ENCODE results near the gene ABCA5.

Gene ABCA5

DNA sequence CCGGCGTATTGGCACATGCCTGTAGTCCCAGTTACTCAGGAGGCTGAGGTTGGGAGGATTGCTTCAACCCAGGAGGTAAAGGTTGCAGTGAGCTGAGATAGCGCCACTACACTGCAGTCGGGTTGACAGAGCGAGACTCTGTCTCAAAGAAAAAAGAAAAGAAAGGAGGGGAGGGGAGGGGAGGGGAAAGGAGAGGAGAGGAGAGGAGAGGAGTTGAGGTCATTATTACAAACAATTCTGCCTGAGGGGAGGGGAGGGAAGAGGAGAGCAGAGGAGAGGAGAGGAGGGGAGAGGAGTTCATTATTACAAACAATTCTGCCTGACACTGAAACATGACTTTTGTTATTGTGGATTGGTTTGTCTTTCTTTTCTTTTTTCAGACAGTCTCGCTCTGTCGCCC, 19.8 kb upstream of the ABCA5 start:
- Histone ChIP-seq H4K8ac (ENCODE audit: low read length) (no peak overlapping the region), H3K27ac (ENCODE audit: low read length, poor library complexity, severe bottlenecking) (no peak overlapping the region), H3K23ac (ENCODE audit: low read length in 2 of 2) (no peak overlapping the region), H4K91ac (ENCODE audit: low read length) (no peak overlapping the region), H3K4me1 (ENCODE audit: control insufficient read depth, insufficient read depth, low read depth, low read length) (no peaks in the 10 kb centered on the region), H2AFZ (ENCODE audit: low read depth, low read length) (no peak overlapping the region), H2BK120ac (ENCODE audit: low read depth, low read length) (no peak overlapping the region), H2AK5ac (ENCODE audit: low read length, severe bottlenecking) (no peak overlapping the region), H3K27me3 (ENCODE audit: control insufficient read depth in 1 of 2, insufficient read depth in 1 of 2, low read length in 2 of 2) (no peaks in the 10 kb centered on the region), H2BK12ac (ENCODE audit: low read length in 2 of 2) (no peak overlapping the region), H3K9ac (ENCODE audit: low read length) (no peak overlapping the region), H2BK15ac (ENCODE audit: low read depth, poor library complexity, severe bottlenecking) (no peak overlapping the region), H3K4me2 (ENCODE audit: low read length, poor library complexity, severe bottlenecking) (no peak overlapping the region), H2BK5ac (ENCODE audit: low read depth, low read length, poor library complexity, severe bottlenecking) (no peak overlapping the region), H3K36me3 (ENCODE audit: control insufficient read depth in 1 of 2, insufficient read depth in 2 of 2, low read depth in 1 of 2, low read length in 2 of 2) (no peaks in the 10 kb centered on the region), H3K9me3 (ENCODE audit: control insufficient read depth, low read length) (no peaks in the 10 kb centered on the region), H3K18ac (ENCODE audit: low read depth in 1 of 2, low read length in 2 of 2) (no peak overlapping the region), H3K14ac (ENCODE audit: low read length in 2 of 2) (no peak overlapping the region), H3K4ac (ENCODE audit: low read depth in 1 of 2, low read length in 2 of 2) (no peak overlapping the region), H3K79me1 (replicated peaks; ENCODE audit: low read length, poor library complexity, severe bottlenecking) (no peaks in the 10 kb centered on the region), H3K4me3 (ENCODE audit: insufficient read depth in 1 of 2, low read depth in 1 of 2, low read length in 2 of 2) (no peak overlapping the region)
- no peak for DNase-seq
- 94% methylated on average over 7 of the region's 7 CpGs for WGBS

- no peak for DNase-seq
- Histone ChIP-seq H3K4me1 (ENCODE audit: control insufficient read depth, insufficient read depth, low read depth, low read length) (no peaks in the 10 kb centered on the region), H3K4ac (ENCODE audit: low read depth in 1 of 2, low read length in 2 of 2) (no peak overlapping the region), H3K18ac (ENCODE audit: low read depth in 1 of 2, low read length in 2 of 2) (no peak overlapping the region), H3K23ac (ENCODE audit: low read length in 2 of 2) (no peak overlapping the region), H3K36me3 (ENCODE audit: control insufficient read depth in 1 of 2, insufficient read depth in 2 of 2, low read depth in 1 of 2, low read length in 2 of 2) (no peaks in the 10 kb centered on the region), H3K79me1 (replicated peaks; ENCODE audit: low read length, poor library complexity, severe bottlenecking) (no peaks in the 10 kb centered on the region), H3K27ac (ENCODE audit: low read length, poor library complexity, severe bottlenecking) (no peak overlapping the region), H2BK15ac (ENCODE audit: low read depth, poor library complexity, severe bottlenecking) (no peak overlapping the region), H3K14ac (ENCODE audit: low read length in 2 of 2) (no peak overlapping the region), H2BK12ac (ENCODE audit: low read length in 2 of 2) (no peak overlapping the region), H3K4me3 (ENCODE audit: insufficient read depth in 1 of 2, low read depth in 1 of 2, low read length in 2 of 2) (no peak overlapping the region), H2BK120ac (ENCODE audit: low read depth, low read length) (no peak overlapping the region), H2AK5ac (ENCODE audit: low read length, severe bottlenecking) (no peak overlapping the region), H2BK5ac (ENCODE audit: low read depth, low read length, poor library complexity, severe bottlenecking) (no peak overlapping the region), H3K4me2 (ENCODE audit: low read length, poor library complexity, severe bottlenecking) (no peak overlapping the region), H3K27me3 (ENCODE audit: control insufficient read depth in 1 of 2, insufficient read depth in 1 of 2, low read length in 2 of 2) (no peaks in the 10 kb centered on the region), H3K9me3 (ENCODE audit: control insufficient read depth, low read length) (no peaks in the 10 kb centered on the region), H4K8ac (ENCODE audit: low read length) (no peak overlapping the region), H4K91ac (ENCODE audit: low read length) (no peak overlapping the region), H2AFZ (ENCODE audit: low read depth, low read length) (no peak overlapping the region), H3K9ac (ENCODE audit: low read length) (no peak overlapping the region)
Observed at GRCh38 chr17:69344939-69345338, 18.0 kb upstream of the ABCA5 start.

DNA sequence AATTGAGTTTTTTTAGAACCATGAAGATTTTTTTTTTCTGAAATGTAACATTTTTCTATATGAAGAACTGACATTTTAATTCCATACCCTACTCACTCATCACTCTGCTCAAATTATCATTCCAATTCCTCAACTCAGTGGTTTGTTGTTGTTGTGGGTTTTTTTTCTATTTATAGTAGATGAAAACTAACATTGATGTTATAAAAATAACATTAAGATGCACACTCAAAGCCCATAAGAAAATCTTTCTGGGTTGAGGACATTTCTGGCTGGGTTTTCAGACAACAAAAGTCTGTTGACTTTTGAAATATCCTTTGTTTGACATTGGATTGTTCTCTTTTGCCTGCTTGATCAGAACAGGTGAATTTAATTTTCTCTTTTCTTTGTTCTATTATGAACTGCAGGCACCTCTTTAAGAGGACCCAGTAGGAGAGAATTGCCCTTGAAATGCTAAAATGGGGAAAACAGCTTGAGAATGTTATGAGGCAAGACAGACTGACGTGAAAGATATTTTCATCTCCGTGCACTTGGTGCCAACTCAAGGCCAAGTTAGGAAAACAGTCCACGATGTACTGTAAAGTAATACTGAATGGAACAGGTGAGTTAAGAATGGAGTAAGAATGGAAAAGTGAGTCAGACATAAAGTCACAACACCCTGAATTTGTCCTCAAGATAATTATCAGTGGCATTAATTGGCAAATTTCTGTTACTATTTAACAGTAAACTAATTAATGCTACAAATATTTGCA, 16.1 kb upstream of the ABCA5 start:
- no peak overlapping the region for H3K4ac ChIP-seq (ENCODE audit: low read depth in 1 of 2, low read length in 2 of 2)
- no peak overlapping the region for H3K27ac ChIP-seq (ENCODE audit: low read length, poor library complexity, severe bottlenecking)
- no peak overlapping the region for H4K91ac ChIP-seq (ENCODE audit: low read length)
- no peak overlapping the region for H2AK5ac ChIP-seq (ENCODE audit: low read length, severe bottlenecking)
- H3K27me3 ChIP-seq (ENCODE audit: control insufficient read depth in 1 of 2, insufficient read depth in 1 of 2, low read length in 2 of 2), result no peaks in the 10 kb centered on the region
- H3K4me2 ChIP-seq (ENCODE audit: low read length, poor library complexity, severe bottlenecking), result no peak overlapping the region
- H3K14ac ChIP-seq (ENCODE audit: low read length in 2 of 2), result no peak overlapping the region
- no peak overlapping the region for H3K23ac ChIP-seq (ENCODE audit: low read length in 2 of 2)
- no peak overlapping the region for H2BK5ac ChIP-seq (ENCODE audit: low read depth, low read length, poor library complexity, severe bottlenecking)
- no peak overlapping the region for H3K4me3 ChIP-seq (ENCODE audit: insufficient read depth in 1 of 2, low read depth in 1 of 2, low read length in 2 of 2)
- no peaks in the 10 kb centered on the region for H3K9me3 ChIP-seq (ENCODE audit: control insufficient read depth, low read length)
- H2BK120ac ChIP-seq (ENCODE audit: low read depth, low read length), result no peak overlapping the region
- no peaks in the 10 kb centered on the region for H3K4me1 ChIP-seq (ENCODE audit: control insufficient read depth, insufficient read depth, low read depth, low read length)
- no peak for DNase-seq
- H2BK12ac ChIP-seq (ENCODE audit: low read length in 2 of 2), result no peak overlapping the region
- H3K79me1 ChIP-seq (replicated peaks; ENCODE audit: low read length, poor library complexity, severe bottlenecking), result no peaks in the 10 kb centered on the region
- no peak overlapping the region for H2AFZ ChIP-seq (ENCODE audit: low read depth, low read length)
- no peak overlapping the region for H4K8ac ChIP-seq (ENCODE audit: low read length)
- H3K9ac ChIP-seq (ENCODE audit: low read length), result no peak overlapping the region
- no peaks in the 10 kb centered on the region for H3K36me3 ChIP-seq (ENCODE audit: control insufficient read depth in 1 of 2, insufficient read depth in 2 of 2, low read depth in 1 of 2, low read length in 2 of 2)
- H3K18ac ChIP-seq (ENCODE audit: low read depth in 1 of 2, low read length in 2 of 2), result no peak overlapping the region
- no peak overlapping the region for H2BK15ac ChIP-seq (ENCODE audit: low read depth, poor library complexity, severe bottlenecking)
- 77% methylated on average over 3 of the region's 3 CpGs for WGBS

DNA sequence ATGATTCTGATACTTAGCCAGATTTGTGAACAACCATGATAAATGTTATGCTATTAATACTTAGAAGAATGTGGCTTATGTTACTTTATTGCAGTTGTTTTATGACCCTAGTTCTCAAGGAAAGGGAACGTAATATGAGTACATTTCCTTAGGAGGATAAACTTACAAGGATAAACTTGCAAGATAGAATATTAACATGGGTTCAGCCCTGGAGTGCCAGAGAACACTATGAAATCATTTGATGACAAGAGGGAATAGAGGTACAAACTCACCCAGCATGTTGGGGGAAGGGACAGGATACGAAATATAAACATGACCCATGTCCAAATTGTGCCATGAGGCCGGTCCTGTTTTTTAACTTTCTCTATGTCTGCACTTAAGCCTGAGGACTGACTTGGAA, 13.0 kb upstream of the ABCA5 start:
- no peaks in the 10 kb centered on the region for H3K9me3 ChIP-seq (ENCODE audit: control insufficient read depth, low read length)

More for the DNA sequence above, 13.0 kb upstream of the ABCA5 start:
- H2BK120ac ChIP-seq (ENCODE audit: low read depth, low read length), result no peak overlapping the region
- H2BK15ac ChIP-seq (ENCODE audit: low read depth, poor library complexity, severe bottlenecking), result no peak overlapping the region
- H3K14ac ChIP-seq (ENCODE audit: low read length in 2 of 2), result no peak overlapping the region
- H3K18ac ChIP-seq (ENCODE audit: low read depth in 1 of 2, low read length in 2 of 2), result no peak overlapping the region
- no peak overlapping the region for H3K27ac ChIP-seq (ENCODE audit: low read length, poor library complexity, severe bottlenecking)
- H2AFZ ChIP-seq (ENCODE audit: low read depth, low read length), result no peak overlapping the region
- no peak overlapping the region for H3K23ac ChIP-seq (ENCODE audit: low read length in 2 of 2)
- H4K8ac ChIP-seq (ENCODE audit: low read length), result no peak overlapping the region
- H3K4me1 ChIP-seq (ENCODE audit: control insufficient read depth, insufficient read depth, low read depth, low read length), result no peaks in the 10 kb centered on the region
- no peaks in the 10 kb centered on the region for H3K79me1 ChIP-seq (replicated peaks; ENCODE audit: low read length, poor library complexity, severe bottlenecking)
- WGBS, result 37% methylated on average over 3 of the region's 3 CpGs
- no peak overlapping the region for H3K4me2 ChIP-seq (ENCODE audit: low read length, poor library complexity, severe bottlenecking)
- H2BK5ac ChIP-seq (ENCODE audit: low read depth, low read length, poor library complexity, severe bottlenecking), result no peak overlapping the region
- no peak overlapping the region for H3K9ac ChIP-seq (ENCODE audit: low read length)
- H4K91ac ChIP-seq (ENCODE audit: low read length), result no peak overlapping the region
- no peaks in the 10 kb centered on the region for H3K27me3 ChIP-seq (ENCODE audit: control insufficient read depth in 1 of 2, insufficient read depth in 1 of 2, low read length in 2 of 2)
- H3K4me3 ChIP-seq (ENCODE audit: insufficient read depth in 1 of 2, low read depth in 1 of 2, low read length in 2 of 2), result no peak overlapping the region
- H2BK12ac ChIP-seq (ENCODE audit: low read length in 2 of 2), result no peak overlapping the region
- DNase-seq, result no peak
- no peak overlapping the region for H3K4ac ChIP-seq (ENCODE audit: low read depth in 1 of 2, low read length in 2 of 2)
- no peaks in the 10 kb centered on the region for H3K36me3 ChIP-seq (ENCODE audit: control insufficient read depth in 1 of 2, insufficient read depth in 2 of 2, low read depth in 1 of 2, low read length in 2 of 2)
- H2AK5ac ChIP-seq (ENCODE audit: low read length, severe bottlenecking), result no peak overlapping the region

Data from mesenchymal stem cell (in vitro differentiated cells and primary cell).